SK-N-DZ (cell line): ENCODE results near the gene CDCA7. TPM values are rescaled to one million over a fixed set of nuclear protein-coding genes. Genes with fewer than 3 reads are reported as not detected.
"Not testable (repeated sequence)": the region's sequence is repeated elsewhere in the genome, so short reads cannot be mapped to it uniquely, and the experiment has no call there.

Source experiments
- DNase-seq: peaks from one replicate; pipeline ENCODE4 v3.0.0-alpha.2; 2015; ENCODE audit warnings: low spot score
- polyA plus RNA-seq, 2 experiments: library from polyadenylated mRNA; depleted of rRNA; stranded (reverse); fragments of >200 nt; gene quantifications; 2 replicates each; pipeline ENCODE4 v1.2.3, GENCODE V29; 2014

CDCA7 gene
- polyA plus RNA-seq (2014; cell fraction: cytosol; rRNA removed), result 80.4 and 81.2 TPM in 2 replicates
- polyA plus RNA-seq (2014; cell fraction: nucleus; rRNA removed), result 167 and 207 TPM in 2 replicates

DNA sequence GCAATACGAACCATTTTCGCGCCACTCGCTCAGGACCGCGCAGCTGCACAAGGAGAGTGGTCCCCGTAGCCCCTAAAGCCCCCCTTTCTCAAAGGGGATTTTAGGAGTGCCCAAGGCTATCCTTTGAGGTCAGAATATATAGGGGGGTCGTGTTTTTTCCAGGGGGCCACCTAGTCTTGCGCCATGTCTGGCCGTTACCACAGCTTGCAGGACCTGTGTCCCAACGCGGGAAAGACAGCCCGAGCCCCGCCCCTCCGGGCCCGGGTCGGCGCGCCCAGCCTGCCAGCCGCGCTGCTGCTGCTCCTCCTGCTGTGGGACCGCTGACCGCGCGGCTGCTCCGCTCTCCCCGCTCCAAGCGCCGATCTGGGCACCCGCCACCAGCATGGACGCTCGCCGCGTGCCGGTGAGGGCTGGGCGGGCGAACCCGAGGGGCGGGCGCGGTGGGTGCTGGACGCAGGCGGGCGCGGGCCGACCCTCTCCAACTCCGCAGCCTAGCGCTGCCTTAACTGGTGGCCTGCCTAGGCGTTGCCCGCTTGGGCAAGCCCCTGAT, at the start of gene CDCA7:
CDCA7 (plus strand) TSS at position 291 of the 550 bp plus-strand sequence; CDS start at position 383, 92 bp downstream.
- peak; percentile 83 for DNase-seq

DNA sequence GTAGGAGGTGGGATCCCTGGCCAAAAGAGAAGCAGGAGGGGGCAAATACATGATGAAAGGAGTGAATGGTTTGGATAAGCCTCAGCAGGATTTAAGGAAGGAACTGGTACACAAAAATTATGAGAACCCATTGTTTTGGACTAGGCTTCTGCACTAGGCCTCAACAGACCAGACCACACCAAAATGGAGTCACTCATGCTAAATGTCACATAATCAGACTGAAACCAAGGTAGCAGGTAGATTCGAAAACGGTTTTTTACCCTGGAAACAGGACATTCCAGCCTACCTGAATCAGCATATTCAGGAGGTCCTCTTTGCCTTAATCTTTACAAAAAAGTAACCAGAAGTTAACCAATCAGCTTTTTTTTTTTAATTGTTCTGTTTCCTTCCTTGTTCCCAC, 49.4 kb upstream of the CDCA7 start:
- DNase-seq, result no peak

- no peak for DNase-seq
Observed at GRCh38 chr2:173307293-173307692, 47.4 kb upstream of the CDCA7 start.

GRCh38 chr2:173309370-173309769, 45.3 kb upstream of the CDCA7 start:
- DNase-seq, result not testable (repeated sequence)

GRCh38 chr2:173311844-173312606, 42.6 kb upstream of the CDCA7 start:
- no peak for DNase-seq

DNA sequence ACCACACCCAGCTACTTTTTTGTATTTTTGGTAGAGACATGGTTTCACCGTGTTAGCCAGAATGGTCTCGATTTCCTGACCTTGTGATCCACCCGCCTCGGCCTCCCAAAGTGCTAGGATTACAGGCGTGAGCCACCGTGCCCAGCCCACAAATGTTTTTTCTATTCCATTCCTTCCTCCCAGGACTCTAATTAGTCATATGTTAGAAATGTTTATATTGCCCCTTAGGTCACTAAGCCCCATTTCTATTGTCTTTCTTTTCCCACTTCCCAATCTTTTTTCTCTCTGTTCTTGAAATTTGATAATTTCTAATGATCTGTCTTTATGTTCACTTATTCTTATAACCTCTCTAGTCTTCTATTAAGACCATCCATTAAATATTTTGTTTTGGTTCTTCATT, 31.3 kb upstream of the CDCA7 start:
- DNase-seq, result no peak

GRCh38 chr2:173326806-173327205, 27.9 kb upstream of the CDCA7 start:
- no peak for DNase-seq

DNA sequence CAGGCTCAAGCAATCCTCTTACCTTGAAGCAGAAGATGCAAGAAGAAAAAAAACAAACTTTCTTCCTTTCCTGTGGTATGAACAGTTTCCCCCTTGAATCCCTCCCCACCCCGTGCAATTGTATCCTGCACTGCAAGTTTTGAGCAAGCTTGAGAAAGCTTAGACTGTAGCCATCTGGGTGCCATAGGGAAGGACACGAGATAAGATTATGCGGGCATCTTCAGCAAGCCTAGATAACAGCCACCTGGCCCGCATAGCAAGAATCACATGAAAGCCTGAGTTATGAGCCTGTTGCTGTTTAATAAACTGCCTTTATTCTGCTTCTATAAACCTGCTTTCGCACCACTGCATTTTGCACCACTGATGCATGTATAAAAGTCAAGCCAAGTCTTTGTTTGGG, 27.3 kb upstream of the CDCA7 start:
- no peak for DNase-seq

GRCh38 chr2:173333003-173333402, 21.7 kb upstream of the CDCA7 start:
- DNase-seq, result not testable (repeated sequence)

DNA sequence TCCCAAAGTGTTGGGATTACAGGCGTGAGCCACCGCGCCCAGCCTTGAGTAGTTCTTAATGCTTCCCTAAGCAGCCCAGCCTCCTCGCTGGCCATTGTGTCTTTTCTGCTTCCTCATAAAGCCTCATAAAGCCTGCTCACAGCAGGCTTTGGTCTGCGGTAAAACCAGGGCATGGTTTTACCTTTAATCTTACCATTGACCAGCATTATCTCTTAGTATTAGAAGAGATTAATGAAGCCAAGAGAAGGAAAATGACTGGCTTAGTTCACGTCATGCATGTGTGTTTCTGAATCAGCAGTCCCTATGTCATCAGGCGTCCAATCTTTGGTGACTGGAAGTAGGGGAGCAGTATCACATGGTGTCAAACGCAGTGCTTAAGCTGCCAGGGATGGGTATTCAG, 14.9 kb upstream of the CDCA7 start:
- DNase-seq, result no peak

DNA sequence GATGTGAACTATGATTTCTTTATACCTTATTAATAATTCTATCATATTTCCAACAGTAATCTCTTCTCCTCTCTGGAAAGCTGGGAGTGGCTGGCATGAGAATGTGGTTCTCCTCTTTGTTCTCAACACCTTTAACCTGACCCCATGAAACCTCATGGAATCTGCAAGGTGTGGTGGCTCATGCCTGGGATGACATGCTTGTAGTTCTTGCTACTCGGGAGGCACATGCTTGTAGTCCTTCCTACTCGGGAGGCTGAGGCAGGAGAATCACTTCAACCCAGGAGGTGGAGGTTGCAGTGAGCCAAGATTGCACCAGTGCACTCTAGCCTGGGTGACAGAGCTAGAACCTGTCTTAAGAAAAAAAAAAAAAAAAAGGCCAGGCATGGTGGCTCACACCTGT, 10.8 kb upstream of the CDCA7 start:
- DNase-seq, result no peak

DNA sequence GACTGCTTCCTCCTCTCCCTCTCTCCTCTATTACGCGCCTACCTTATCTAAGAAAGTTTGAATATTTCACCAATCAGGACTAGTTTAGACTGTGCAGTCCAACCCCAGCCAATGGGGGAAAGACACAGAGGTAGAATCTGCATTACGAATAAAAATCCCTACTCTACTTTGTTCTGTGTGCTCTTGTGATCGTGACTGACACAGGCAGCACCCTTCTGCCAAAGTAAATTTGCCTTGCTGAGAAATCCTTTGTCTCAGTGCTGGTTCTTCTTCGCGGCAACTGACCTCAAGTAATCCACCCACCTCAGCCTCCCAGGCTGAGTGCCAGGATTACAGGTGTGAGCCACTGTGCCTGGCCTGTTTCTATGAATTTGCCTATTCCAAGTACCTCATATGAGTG, 8.6 kb upstream of the CDCA7 start:
- no peak for DNase-seq

GRCh38 chr2:173347305-173348168, 7.1 kb upstream of the CDCA7 start:
- DNase-seq, result no peak

DNA sequence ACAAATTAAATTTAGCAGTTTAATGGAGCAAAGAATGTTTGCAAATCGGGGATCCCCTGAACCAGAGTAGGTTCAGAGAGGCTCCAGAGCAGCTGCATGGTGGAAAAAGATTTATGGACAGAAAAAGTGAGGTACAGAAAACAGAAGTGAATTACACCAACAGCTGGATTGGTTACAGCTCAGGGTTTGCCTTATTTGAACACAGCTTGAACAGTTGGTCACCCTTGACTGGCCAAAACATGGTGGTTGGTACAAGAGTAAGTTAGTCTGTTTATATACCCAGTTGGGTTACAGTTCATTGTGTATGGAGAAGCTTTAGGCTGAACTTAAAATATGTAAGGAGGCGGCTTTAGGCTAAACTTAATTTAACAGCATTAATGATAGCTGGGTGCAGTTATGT, 5.4 kb upstream of the CDCA7 start:
- DNase-seq, result no peak

DNA sequence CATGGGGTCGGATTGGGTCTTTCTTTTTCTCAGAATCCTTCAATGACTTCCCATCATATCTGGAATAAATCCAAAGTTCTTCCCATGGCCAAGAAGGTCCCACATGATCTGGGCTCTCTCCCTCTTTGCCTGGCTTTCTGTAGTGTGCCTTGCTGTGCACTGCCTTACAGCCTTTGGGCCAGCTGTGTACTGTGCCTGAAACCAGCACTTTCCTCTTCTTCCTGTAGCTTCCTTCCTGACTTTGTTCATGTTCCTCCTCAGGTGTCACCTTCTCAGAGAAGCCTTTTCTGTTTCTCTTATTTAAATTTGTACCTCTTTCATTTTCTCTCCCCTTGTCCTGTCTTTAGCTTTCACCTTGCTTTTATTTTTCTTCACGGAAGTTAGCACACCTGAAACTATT, 4.3 kb upstream of the CDCA7 start:
- no peak for DNase-seq

GRCh38 chr2:173351879-173352278, 2.8 kb upstream of the CDCA7 start:
- DNase-seq, result no peak

GRCh38 chr2:173353556-173353955, 1.1 kb upstream of the CDCA7 start:
- DNase-seq, result no peak

DNA sequence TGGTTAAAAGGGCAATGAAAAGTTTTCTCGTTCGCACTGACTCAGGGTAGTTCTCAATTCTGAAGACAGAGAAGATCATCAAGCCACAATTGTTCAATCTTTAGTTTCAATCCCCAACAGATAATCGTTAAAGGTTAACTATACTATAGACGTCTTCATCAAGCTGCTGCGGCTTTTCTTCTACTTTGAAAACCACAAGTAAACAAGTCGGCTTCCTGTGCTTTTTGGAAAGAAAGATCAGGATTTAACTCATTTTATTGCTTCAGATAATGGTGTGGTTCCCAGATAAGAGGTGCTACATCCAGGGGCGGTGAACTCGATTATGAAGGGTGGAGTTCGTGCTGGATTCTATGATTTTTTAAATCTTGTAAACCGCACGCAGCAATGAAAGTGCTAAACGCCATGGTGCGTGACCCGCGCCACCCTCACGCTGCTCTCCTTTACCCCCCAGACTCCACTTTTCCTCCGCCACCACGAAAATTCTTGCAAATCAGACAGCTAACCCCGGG, 545 bp upstream of the CDCA7 start:
- peak; percentile 83 for DNase-seq

DNA sequence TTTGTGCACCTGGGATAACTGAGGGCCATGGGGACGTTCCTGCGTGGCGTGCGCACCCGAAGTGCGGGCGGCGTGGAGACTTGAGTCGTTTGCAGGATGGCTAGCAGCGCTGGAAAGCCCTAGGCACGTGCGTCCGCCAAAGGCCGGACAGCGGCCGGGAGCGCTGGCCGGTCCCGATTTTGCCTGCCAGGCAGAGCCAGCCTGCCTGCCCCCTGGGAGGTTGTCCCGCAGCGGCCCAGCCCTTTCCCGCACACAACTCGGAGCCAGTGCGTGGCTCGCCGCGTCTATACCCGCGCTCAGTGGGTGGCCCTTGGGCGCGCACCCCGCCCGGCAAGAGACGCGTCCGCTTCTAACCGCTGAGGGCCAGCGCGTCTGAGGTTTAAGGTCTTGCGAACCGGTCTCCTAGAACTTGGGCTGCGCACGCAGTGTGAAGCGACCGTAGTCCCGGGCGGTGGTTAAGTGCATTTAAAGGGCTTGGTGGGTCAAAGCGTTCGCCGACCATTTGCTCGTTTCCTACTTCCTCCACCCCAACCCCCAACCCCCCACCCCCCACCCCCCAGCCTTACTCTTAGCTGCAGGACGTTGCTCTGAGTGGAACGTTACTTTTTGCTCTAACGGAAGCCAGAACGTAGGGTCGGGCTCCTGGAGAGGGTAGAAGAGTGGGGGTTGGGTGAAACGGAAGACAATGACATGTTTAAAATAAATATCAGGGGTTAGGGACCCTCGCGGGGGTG, 627 bp downstream of the CDCA7 start:
- DNase-seq, result peak; percentile 66

DNA sequence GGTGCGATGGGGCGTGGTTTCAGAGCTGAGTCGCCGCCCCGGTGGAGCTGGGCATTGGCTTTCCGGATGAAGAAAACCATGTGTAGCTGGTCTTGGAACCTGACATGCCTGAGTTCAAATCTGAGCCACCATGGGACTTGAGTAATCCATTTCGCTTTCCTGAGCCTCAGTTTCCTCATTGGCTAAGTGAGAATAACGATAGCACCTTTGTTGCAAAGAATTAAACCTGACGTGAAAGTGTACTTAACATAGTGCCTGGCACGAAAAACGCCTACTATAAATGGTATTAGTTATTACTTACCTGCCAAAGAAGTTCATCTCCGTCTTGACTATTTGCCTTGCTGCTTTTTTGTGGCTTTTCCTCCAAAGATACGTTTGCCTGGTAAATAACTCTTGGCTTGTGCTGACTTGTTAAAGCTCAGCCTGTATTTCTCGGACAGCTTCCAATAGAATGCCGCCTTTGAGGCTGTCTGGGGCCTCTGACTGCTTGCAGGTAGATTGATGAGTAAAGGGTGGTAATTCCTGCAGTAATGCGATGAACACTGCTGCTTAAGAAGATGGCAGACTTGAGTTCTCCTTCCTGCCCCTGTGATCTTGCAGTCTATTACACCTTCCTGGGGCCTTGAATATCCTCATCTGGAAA, 1.3 kb downstream of the CDCA7 start:
- no peak for DNase-seq

- DNase-seq, result no peak
Observed at GRCh38 chr2:173357346-173357745, 2.7 kb downstream of the CDCA7 start.
